T-helper 1 cell treated with Interleukin-12 subunit alpha and Interleukin-12 subunit beta and Interleukin-4 antibody, amounts not matched to agents 30 μg/mL and 1 μg/mL, for 36 hours (primary cell): ENCODE data around the gene SIAH1.
"Not testable (repeated sequence)": the region's sequence is repeated elsewhere in the genome, so short reads cannot be mapped to it uniquely, and the experiment has no call there.

ENCODE experiments used
- H3K27ac Mint-ChIP-seq: one replicate; pipeline ENCODE4 v1.8.0; 2021; ENCODE audit warnings: mild to moderate bottlenecking, mixed read lengths
- H3K27me3 Mint-ChIP-seq: one replicate; pipeline ENCODE4 v1.8.0; 2021; ENCODE audit warnings: low read depth, mixed read lengths
- H3K36me3 Mint-ChIP-seq: one replicate; pipeline ENCODE4 v1.8.0; 2021; ENCODE audit warnings: low read depth, mixed read lengths
- H3K4me1 Mint-ChIP-seq: one replicate; pipeline ENCODE4 v1.8.0; 2021; ENCODE audit warnings: low read depth, mixed read lengths
- H3K4me3 Mint-ChIP-seq: one replicate; pipeline ENCODE4 v1.8.0; 2021; ENCODE audit warnings: mild to moderate bottlenecking, moderate library complexity, mixed read lengths
- H3K9me3 Mint-ChIP-seq: one replicate; pipeline ENCODE4 v1.8.0; 2021; ENCODE audit warnings: mixed read lengths

Gene SIAH1

GRCh38 chr16:48408688-48409087 is 23.5 kb upstream of the SIAH1 start:
- Mint-ChIP-seq H3K27me3 (no peaks in the 10 kb centered on the region), H3K4me3 (no peak overlapping the region), H3K27ac (no peak overlapping the region), H3K9me3 (no peaks in the 10 kb centered on the region), H3K36me3 (no peaks in the 10 kb centered on the region), H3K4me1 (peaks cover under 1% of the 10 kb centered on the region)

- Mint-ChIP-seq H3K27ac (no peak overlapping the region), H3K4me1 (peaks cover 5% of the 10 kb centered on the region), H3K27me3 (no peaks in the 10 kb centered on the region), H3K4me3 (no peak overlapping the region), H3K36me3 (no peaks in the 10 kb centered on the region), H3K9me3 (no peaks in the 10 kb centered on the region)
These were observed 20.7 kb upstream of the SIAH1 start for GRCh38 chr16:48405907-48406306.

DNA sequence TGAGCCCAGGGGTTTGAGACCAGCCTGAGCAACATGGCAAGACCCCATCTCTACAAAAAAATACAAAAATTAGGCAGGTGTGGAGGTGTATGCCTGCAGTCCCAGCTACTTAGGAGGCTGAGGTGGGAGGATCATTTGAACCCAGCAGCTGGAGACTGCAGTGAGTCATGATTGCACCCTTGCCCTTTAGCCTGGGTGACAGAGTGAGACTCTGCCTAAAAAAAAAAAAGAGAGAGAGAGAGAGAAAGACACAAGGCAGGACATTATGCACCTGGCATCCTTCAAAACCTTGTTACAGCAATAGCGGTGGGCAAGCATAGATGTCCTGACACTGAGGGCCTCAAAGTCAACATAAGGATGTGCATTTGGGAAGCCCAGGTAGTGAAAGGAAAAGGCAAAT is 19.9 kb upstream of the SIAH1 start:
- peaks cover 5% of the 10 kb centered on the region for H3K4me1 Mint-ChIP-seq
- H3K27ac Mint-ChIP-seq, result no peak overlapping the region
- no peak overlapping the region for H3K4me3 Mint-ChIP-seq
- H3K36me3 Mint-ChIP-seq, result no peaks in the 10 kb centered on the region
- H3K9me3 Mint-ChIP-seq, result no peaks in the 10 kb centered on the region
- H3K27me3 Mint-ChIP-seq, result no peaks in the 10 kb centered on the region

GRCh38 chr16:48402547-48402946 is 17.3 kb upstream of the SIAH1 start:
- not testable (repeated sequence) for H3K4me1 Mint-ChIP-seq, H3K9me3 Mint-ChIP-seq, H3K27ac Mint-ChIP-seq, H3K36me3 Mint-ChIP-seq, H3K4me3 Mint-ChIP-seq, H3K27me3 Mint-ChIP-seq

DNA sequence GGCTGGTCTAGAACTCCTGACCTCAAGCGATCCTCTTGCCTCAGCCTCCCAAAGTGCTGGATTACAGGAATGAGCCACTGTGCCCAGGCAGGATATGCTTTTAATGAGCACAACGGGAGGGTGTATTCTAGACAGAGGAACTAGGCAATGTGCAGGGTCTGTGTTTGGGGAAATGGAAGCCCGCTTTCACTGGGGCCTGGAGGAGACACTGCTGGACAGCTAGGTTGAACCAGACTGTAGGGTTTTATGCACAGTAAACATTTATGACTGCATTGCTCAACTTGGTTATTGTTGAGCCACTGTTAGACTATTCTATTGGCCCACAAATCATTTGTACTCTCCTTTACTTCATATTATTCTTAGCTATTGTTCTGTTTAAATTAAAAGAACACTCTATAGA is 10.2 kb upstream of the SIAH1 start:
- no peaks in the 10 kb centered on the region for H3K27me3 Mint-ChIP-seq
- H3K27ac Mint-ChIP-seq, result no peak overlapping the region

DNA sequence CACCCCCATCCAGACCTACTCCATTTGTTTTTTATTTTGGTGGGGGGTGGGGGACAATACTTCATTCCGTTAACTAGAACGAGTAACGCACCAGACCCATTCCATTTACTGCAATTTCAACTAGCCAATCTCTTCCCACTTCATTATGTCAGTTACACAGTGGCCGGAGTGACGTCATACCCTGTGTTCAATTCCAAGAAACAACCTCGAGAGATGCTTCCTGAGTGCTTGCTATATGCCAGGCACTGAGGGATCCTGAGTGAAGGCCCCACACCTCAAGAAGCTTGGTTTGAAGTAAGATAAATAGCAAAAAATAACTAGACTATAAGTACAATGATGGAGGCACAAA is 9.1 kb upstream of the SIAH1 start:
- Mint-ChIP-seq H3K4me1 (peaks cover 7% of the 10 kb centered on the region), H3K36me3 (no peaks in the 10 kb centered on the region), H3K27ac (peak overlapping the region; percentile 10), H3K9me3 (no peaks in the 10 kb centered on the region), H3K27me3 (no peaks in the 10 kb centered on the region), H3K4me3 (no peak overlapping the region)

More for the DNA sequence above, 10.2 kb upstream of the SIAH1 start:
- Mint-ChIP-seq H3K4me1 (peaks cover 7% of the 10 kb centered on the region), H3K9me3 (no peaks in the 10 kb centered on the region), H3K36me3 (no peaks in the 10 kb centered on the region), H3K4me3 (no peak overlapping the region)

GRCh38 chr16:48393485-48394354 is 8.5 kb upstream of the SIAH1 start:
- H3K4me3 Mint-ChIP-seq, result no peak overlapping the region
- H3K4me1 Mint-ChIP-seq, result peaks cover 7% of the 10 kb centered on the region
- H3K36me3 Mint-ChIP-seq, result no peaks in the 10 kb centered on the region
- H3K9me3 Mint-ChIP-seq, result no peaks in the 10 kb centered on the region
- H3K27ac Mint-ChIP-seq, result no peak overlapping the region
- H3K27me3 Mint-ChIP-seq, result no peaks in the 10 kb centered on the region

DNA sequence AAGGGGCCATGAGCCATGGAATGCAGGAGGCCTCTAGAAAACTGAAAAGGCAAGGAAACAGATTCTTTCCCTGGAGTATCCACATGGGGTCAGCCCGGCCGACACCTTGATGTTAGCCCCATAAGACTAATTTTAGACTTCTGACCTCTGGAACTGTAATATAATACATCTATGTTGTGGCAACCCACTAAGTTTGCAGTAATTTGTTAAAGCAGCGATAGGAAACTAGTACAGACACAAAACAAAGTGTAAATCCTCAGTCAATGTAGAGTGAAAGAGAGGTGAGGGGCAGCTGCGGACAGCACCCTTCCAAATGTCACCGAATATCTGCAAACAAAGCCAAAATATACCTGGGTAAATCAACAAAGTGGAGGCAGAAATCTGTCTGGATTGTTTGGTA is 7.2 kb upstream of the SIAH1 start:
- H3K27ac Mint-ChIP-seq, result no peak overlapping the region
- H3K36me3 Mint-ChIP-seq, result no peaks in the 10 kb centered on the region
- H3K4me3 Mint-ChIP-seq, result no peak overlapping the region

DNA sequence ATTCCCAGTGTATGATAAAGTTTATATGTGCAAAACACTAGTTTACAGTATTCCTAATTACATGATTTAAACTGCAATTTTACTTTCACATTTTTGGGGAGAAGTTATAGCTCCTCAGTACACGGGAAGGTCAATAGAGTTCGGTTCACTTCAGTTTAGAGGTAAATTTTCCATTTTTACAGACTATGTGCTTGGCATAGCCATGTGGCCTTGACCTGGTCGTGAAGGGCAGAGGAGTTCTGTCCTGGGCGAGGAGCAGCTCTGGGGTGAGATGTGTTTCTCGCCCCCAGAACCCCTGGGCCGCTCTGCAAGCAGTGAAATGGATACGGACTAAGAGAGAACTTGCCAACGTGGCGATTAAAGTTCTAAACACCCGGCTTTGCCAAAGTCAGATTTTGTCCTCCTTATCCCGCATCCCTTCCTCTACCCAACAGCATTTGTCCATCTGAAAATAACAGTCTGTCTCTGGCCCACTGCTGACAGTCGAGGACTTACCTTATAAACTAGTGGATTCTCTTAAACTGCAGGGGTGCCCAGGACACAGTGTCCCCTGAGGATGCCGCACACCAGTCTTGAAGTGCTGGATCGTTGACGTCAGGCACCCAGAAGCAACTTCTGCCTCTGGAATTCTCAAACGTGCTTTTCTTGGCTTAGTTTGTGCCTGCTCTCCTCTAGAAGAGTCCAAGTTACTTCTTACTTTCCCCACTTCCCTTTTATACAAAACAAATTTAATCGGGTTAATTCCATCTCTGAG is 1.5 kb upstream of the SIAH1 start:
- H3K36me3 Mint-ChIP-seq, result peaks cover 2% of the 10 kb centered on the region
- H3K9me3 Mint-ChIP-seq, result no peaks in the 10 kb centered on the region
- H3K27me3 Mint-ChIP-seq, result peaks cover 5% of the 10 kb centered on the region
- H3K4me1 Mint-ChIP-seq, result peaks cover 14% of the 10 kb centered on the region
- no peak overlapping the region for H3K27ac Mint-ChIP-seq
- no peak overlapping the region for H3K4me3 Mint-ChIP-seq

More for the DNA sequence above, 7.2 kb upstream of the SIAH1 start:
- peaks cover 7% of the 10 kb centered on the region for H3K4me1 Mint-ChIP-seq
- no peaks in the 10 kb centered on the region for H3K9me3 Mint-ChIP-seq
- no peaks in the 10 kb centered on the region for H3K27me3 Mint-ChIP-seq

- Mint-ChIP-seq H3K27ac (peak overlapping the region; percentile 91), H3K4me1 (peaks cover 23% of the 10 kb centered on the region), H3K4me3 (peak overlapping the region; percentile 90), H3K27me3 (peaks cover 5% of the 10 kb centered on the region), H3K36me3 (peaks cover 2% of the 10 kb centered on the region), H3K9me3 (no peaks in the 10 kb centered on the region)
These were observed 527 bp downstream of the SIAH1 start for GRCh38 chr16:48384520-48385252.

DNA sequence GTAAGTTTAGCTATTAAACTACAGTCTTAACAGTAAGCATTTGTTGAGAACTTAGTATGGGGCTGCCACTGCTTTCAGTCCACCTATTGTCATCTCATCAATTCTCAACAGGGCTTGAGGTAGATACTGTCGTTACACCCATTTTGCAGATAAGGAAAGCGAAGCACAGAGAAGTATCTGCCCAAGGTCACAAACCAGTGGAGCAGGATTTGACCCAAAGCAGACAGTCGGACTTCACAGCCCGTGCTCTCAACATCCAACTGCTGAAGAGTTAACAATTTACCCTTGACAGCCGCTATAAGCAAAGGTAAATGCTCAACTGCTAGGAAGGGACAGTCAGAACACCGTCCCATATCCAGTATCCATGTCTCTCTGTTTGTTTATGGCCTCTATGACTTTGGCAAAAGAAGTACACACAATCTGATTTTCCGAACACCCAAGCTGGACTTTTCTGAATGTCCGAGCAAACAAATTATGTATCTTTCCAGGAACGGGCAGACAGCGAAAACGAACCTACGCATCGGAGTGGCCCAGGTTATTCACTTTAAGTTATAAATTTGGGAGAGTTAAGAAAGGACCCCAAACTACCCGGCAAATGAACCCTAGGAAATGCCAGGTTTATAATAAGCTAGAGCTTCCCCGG is 1.2 kb downstream of the SIAH1 start:
- Mint-ChIP-seq H3K36me3 (peaks cover 2% of the 10 kb centered on the region), H3K4me3 (peak overlapping the region; percentile 90), H3K9me3 (no peaks in the 10 kb centered on the region), H3K27ac (peak overlapping the region; percentile 91), H3K4me1 (peaks cover 29% of the 10 kb centered on the region), H3K27me3 (peaks cover 5% of the 10 kb centered on the region)

DNA sequence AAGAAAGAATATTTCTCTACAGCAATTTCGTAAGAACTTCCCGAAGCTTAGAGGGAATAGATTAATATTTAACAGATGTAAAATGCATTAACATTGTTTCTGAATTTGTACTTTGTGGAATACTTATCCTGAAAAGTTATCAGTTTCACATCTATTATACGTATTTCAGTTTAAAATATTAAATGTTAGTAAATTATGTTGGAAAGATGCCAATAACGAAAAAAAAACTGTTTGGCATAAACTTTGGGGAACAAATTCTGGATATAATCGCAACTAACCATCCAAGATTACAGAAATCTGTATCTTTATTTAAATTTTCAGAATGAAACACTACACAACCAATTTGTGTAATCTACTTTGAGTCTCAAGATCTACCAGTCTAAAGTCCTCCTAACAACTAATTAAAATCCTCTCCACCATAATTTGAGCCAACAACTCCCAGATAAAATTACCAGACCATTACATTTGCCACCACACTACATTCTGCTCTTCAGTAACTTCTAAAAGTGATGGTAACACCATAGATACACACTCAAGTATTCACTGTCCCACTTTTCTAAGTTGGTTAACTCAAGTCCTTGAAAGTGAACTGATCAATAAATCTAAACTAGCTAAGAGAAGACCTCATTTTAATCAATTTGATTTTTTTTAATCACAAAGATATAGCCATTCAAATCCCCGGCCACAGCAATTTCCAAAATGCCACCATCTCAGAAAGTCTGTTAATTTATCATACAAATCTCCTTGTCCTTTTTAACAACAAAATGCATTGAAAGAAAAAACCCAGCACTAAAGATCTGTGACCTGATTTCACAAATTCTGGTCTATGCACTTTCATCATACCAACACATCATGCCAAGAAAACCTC is 2.0 kb downstream of the SIAH1 start:
- Mint-ChIP-seq H3K27me3 (peaks cover 5% of the 10 kb centered on the region), H3K9me3 (no peaks in the 10 kb centered on the region), H3K36me3 (peaks cover 2% of the 10 kb centered on the region), H3K4me3 (peak overlapping the region; percentile 90), H3K27ac (peak overlapping the region; percentile 91), H3K4me1 (peaks cover 36% of the 10 kb centered on the region)

GRCh38 chr16:48382131-48382530 is 3.1 kb downstream of the SIAH1 start:
- Mint-ChIP-seq H3K9me3 (no peaks in the 10 kb centered on the region), H3K4me3 (no peak overlapping the region), H3K36me3 (peaks cover 2% of the 10 kb centered on the region), H3K27ac (no peak overlapping the region), H3K4me1 (peaks cover 39% of the 10 kb centered on the region), H3K27me3 (peaks cover 5% of the 10 kb centered on the region)
